GM21515 (cell line): ENCODE data around the gene SPOCK2.
"Not testable (repeated sequence)": the region's sequence is repeated elsewhere in the genome, so short reads cannot be mapped to it uniquely, and the experiment has no call there.

Source experiments
- ATAC-seq: cut with Tn5 transposase; IDR thresholded peaks from one replicate; pipeline ENCODE4 v1.9.1; 2021; ENCODE audit not compliant: unreplicated experiment

The SPOCK2 gene

DNA sequence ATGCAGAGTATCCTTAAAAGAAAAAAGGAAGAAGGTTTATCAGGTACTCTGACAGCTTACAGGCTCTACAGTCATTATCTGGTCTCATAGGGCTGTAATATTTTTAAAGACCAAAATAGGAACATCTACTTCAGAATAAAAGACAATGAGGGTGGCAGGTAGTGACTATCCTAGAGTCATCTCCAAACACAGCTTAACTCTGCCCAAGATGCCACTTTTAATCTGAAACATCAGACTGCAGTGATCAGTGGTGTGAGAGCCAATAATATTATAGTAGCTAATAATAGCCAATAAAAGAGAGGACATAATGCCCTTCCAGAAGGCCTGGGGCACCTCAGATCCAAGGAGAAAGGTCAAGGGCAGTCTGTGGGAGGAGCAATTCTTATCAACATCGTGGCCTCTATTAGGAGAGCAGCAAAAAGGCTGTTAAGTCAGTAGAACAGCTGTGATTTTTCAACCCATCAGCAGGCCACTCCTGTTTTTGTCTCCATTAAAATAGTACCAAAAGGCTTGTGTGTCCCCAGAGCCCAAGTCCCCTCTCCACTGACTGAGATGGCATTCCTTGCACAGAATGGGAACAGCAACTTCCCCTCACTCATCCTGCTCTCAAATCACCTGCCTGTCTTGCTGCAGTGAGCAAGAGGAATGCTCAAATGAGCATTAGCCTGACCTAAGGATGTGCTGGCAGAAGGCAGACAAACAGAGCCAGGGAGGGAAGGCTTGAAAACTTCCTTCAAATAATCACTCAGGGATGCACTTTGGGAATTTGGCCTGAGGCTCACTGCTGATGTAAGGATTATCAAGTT, 20.7 kb upstream of the SPOCK2 start:
- no peak for ATAC-seq

DNA sequence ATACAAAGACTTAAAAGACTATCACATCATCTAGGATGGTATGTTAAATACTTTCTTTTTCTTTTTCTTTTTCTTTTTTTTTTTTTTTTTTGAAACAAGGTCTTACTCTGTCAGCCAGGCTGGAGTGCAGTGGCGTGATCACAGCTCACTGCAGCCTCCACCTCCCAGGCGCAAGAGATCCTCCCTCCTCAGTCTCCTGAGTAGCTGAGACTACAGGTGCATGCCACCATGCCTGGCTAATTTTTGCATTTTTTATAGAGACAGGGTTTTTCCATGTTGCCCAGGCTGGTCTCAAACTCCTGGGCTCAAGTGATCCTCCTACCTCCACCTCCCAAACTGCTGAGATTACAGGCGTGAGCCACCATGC, 19.6 kb upstream of the SPOCK2 start:
- ATAC-seq, result not testable (repeated sequence)

DNA sequence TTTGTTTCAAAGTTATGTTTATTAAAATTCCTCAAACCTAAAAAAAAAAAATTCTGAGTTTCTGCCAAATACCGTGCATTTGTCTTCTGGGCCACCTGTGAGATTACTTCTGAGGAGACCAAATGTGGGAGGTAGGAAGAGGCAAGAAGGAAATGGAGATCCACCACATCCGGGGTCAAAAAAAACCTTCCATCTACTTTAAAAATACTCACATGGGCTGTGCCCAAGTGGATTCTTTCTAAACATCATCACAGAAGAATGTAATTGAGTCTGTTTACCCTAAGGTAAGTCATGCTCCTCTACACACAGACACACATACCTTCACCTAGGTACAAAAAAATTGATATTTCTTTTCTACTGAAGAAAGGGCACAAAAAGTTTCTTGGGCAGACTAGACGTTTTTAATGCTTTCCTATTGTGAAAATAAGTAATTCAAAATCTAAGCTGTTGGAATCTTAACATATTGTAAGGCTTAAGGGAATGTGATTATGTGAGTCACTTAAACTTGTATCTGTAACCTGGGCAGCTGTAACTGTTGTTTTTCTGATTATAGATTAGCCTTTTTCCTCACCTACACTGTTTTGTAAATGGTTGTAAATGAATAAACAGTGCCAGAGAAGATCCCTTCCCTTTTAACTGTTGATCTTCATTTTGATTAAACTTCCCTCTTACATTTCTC, 19.1 kb upstream of the SPOCK2 start:
- no peak for ATAC-seq

- no peak for ATAC-seq
Measured at GRCh38 chr10:72106896-72107295, 18.5 kb upstream of the SPOCK2 start.

GRCh38 chr10:72106154-72106849, 18.0 kb upstream of the SPOCK2 start:
- no peak for ATAC-seq

GRCh38 chr10:72105710-72106109, 17.4 kb upstream of the SPOCK2 start:
- no peak for ATAC-seq

DNA sequence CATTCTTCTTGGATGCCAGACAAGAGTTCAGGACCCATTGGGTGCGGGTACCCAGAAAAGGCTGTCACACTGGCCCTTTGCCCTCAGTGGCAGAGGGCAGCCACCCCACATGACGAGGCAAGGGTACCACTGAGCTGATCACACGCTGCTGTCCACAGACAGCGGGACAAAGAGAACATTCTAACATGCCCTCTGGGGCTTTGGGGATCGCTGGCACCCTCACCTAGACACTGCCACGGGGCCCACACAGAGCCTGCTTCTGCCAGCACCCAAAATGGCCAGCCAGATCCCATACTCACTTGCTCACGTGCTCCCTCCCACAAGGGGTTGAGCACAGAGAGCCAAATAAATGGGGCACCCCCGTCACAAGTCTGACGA, 16.7 kb upstream of the SPOCK2 start:
- no peak for ATAC-seq

GRCh38 chr10:72104472-72105097, 16.2 kb upstream of the SPOCK2 start:
- ATAC-seq, result no peak

DNA sequence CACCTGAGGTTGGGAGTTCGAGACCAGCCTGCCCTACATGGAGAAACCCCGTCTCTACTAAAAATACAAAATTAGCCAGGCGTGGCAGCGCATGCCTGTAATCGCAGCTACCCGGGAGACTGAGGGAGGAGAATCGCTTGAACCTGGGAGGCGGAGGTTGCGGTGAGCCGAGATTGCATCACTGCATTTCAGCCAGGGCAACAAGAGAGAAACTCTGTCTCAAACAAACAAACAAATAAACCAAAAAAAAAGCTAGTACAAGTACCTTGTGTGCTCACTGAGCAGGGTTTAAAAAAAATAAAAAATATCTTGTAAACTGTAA, 11.2 kb upstream of the SPOCK2 start:
- ATAC-seq, result no peak

GRCh38 chr10:72098836-72099599, 10.7 kb upstream of the SPOCK2 start:
- no peak for ATAC-seq

GRCh38 chr10:72098301-72098835, 10.0 kb upstream of the SPOCK2 start:
- ATAC-seq, result no peak

GRCh38 chr10:72097448-72098300, 9.3 kb upstream of the SPOCK2 start:
- no peak for ATAC-seq

GRCh38 chr10:72096115-72097000, 8.0 kb upstream of the SPOCK2 start:
- no peak for ATAC-seq

GRCh38 chr10:72095195-72095594, 6.8 kb upstream of the SPOCK2 start:
- ATAC-seq, result no peak

GRCh38 chr10:72094574-72094973, 6.2 kb upstream of the SPOCK2 start:
- ATAC-seq, result no peak

GRCh38 chr10:72093450-72093849, 5.1 kb upstream of the SPOCK2 start:
- no peak for ATAC-seq

DNA sequence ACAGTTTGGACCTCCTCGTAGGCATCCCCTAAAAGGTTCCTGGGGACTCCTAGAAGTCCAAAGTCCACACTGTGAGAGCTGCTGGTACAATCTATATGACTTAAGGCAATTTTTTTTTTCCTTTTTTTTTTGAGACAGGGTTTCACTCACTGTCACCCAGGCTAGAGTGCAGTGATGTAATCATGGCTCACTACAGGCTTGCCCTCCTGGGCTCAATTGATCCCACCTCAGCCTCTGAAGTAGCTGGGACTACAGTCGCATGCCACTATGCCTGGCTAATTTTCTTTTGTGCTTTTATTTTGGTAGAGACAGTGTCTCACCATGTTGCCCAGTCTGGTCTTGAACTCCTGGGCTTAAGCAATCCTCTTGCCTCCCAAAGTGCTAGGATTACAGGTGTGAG, 4.6 kb upstream of the SPOCK2 start:
- no peak for ATAC-seq

DNA sequence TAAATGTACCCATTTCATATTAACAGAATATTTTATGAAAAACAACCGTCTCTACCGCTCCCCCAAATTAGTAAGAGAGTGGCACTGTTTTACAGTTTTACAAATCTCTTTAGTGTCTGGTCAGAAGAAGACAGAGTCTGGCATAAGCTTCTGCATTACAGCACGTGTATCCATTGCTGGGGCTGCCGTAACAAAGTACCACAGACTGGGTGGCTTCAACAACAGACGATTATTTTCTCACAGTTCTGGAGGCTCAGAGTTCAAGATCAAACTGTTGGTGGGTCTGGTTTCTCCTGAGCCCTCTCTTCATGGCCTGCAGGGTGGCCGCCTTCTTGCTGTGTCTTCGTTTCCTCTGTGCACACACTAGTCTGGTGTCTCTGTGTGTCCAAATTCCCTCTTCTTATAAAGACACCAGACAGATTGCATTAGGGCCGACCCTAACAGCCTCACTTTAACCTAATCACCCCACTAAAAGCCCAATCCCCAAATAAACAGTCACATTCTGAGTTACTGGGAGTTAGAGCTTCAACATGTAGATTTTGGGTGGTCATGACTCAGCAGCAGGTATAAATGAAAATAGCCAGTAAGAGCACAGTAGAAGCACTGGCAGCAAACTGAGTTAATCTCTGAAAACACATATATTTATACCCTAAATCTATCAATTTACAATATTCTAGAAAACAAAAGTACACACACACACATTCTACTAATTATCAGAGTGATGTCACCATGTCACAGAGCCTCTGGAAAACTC, 4.0 kb upstream of the SPOCK2 start:
- ATAC-seq, result no peak
